NCI-H345 (cell line): ENCODE results near the gene PRLH.
A peak's percentile ranks its signal among the peaks of the same experiment; 100 is the strongest.

Experiments used
- DNase-seq: peaks from one replicate; lab custom pipeline; 2025; lab: John Stamatoyannopoulos, UW

PRLH gene, protein sequence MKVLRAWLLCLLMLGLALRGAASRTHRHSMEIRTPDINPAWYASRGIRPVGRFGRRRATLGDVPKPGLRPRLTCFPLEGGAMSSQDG

DNA sequence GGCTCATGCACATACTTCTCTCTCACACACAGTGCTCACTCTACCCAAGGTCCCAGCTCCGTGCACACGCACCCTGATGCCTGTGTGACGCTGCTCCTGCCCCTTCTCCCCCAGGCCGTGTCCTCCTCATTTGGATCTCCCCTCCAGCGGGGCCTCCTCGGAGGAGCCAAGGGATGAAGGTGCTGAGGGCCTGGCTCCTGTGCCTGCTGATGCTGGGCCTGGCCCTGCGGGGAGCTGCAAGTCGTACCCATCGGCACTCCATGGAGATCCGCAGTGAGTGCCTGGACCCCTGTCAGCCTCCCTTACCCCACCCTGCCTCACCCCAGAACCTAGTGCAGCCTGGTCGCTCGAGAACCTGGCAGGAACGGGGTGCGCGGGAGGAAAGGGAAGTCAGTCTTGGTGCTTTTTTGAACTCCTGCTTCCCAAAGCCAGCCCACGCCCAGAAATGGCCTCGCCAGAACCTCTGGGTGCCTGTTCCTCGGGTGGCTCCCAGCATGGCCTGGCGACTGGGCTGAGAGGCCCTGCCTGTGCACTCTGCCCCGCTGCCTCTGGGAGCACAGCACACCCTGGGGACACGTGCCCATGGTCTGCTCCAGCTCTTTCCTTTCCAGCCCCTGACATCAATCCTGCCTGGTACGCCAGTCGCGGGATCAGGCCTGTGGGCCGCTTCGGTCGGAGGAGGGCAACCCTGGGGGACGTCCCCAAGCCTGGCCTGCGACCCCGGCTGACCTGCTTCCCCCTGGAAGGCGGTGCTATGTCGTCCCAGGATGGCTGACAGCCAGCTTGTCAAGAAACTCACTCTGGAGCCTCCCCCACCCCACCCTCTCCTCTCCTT is at the start of gene PRLH:
Gene PRLH, plus strand, starts transcription at position 174 of the 835 bp plus-strand sequence. Its CDS starts 0 bp downstream, at position 174.
- DNase-seq: no peak

DNA sequence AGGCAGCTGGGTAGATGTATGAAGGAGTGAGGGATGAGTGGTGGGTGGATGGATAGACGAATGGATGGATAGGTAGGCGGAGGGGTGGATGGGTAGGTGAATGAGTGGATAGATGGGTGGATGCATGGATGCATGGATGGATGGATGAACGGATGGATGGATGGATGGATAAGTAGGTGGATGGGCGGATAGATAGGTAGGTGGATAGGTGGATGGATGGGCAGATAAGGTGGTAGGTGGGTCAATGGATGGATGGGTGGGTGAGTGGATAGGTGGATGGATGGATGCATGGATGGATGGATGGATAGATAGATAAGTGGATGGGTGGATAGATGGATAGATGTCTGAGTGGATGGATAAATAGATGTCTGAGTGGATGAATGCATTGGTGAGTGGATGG is 49.2 kb upstream of the PRLH start:
- no peak for DNase-seq

DNA sequence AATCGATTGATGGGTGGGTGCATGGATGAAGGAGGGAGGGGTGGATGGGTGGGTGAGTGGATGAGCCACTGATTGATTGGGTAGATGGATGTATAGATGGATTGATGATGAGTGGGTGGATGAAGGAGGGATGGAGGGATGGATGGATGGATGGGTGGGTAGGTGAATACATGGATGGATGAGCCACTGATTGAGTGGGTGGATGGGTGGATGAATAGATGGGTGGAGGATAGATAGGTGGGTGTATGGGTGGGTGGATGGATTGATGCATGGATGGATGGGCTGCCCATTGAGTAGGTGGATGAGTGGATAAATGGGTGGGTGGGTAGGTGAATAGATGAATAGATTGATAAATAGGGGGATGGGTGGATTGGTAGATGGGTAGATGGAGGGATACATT is 48.4 kb upstream of the PRLH start:
- no peak for DNase-seq

DNA sequence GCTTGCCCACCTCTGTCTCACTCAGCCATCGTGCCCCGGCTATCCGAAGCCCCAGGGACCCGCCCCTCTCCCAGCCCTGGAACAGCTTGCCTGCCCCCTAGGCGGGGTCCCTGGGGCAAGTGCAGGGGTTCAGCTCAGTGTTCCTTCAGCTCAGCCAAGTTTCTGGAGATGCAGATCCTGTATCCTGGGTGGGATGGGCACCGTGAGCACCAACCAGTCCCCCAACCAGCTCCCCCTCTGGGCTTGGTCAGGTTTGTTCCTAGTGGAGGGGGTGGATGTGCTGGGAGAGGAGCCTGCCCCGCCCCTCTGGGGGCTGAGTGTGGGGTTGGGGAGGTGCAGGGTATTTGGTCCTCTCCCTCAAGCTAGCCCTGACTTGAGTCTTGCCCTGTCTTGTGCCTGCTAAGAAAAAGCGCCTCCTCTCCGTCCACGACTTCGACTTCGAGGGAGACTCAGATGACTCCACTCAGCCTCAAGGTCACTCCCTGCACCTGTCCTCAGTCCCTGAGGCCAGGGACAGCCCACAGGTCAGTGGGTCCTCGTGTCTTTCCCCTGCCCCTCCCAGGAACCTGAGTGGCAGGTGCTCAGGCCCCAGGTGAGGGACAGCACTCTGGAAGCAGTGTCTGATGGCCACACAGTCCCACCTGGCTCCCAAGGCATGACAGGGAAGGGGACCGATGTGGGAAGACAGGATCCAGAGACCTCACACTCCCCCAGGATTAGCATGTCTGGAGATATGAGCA is 46.7 kb upstream of the PRLH start:
- no peak for DNase-seq

DNA sequence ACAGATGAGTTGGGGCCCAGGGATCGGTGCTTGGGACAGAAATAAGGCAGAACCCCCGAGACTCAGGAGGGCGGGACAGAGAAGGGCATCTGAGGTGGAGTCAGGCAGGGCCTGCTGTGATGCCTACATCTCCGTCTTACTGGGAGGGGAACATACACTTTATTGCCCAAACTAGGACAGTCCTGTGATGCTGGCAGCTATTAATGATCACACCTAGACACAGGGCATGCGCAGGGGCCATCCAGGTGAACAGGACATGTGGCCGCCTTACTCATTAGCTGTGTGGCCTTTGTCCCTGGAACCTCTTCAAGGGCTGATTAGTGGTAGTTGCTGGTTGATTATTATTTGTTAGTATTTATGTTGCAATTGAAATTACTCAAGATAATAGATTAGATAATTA is 46.1 kb upstream of the PRLH start:
- no peak for DNase-seq

DNA sequence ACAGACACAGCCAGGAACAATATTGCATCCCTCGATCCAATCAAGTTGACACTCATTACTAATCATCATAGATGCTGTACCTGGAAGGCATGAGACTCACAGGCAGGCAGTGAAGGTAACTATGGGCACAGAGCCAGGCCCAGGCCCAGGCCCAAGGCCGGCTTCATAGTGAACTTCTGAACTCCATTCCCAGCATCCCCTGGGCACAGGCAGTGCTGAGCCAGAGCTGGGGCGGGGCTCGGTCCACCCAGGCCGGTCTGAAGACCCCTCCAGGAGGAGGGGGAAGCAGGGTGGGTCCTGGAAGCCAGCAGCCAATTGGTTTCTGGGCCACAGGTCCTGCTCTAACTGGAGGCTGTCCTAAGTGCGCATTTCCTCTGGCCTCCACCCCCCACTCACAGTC is 41.7 kb upstream of the PRLH start:
- no peak for DNase-seq

DNA sequence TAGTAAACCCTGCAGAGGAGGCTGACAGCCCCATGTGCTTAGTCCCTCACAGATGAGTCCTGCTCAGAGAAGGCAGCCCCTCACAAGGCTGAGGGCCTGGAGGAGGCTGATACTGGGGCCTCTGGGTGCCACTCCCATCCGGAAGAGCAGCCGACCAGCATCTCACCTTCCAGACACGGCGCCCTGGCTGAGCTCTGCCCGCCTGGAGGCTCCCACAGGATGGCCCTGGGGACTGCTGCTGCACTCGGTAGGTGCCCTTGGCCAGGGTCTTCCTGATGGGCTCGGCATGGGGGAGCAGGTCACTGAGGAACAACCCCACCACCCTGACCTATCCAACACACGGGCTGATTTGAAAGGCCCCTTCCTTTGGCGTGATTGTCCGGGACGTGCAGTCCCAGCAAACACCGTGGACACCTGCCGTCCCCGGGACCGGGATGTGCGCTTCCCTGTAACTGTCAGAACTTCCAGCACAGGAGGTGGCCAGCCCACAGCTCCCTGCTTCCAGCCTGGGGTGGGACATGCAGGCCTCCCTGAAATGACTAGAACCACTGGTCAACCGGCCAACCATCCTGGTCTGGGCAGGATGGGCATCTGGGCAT is 40.7 kb upstream of the PRLH start:
- no peak for DNase-seq

DNA sequence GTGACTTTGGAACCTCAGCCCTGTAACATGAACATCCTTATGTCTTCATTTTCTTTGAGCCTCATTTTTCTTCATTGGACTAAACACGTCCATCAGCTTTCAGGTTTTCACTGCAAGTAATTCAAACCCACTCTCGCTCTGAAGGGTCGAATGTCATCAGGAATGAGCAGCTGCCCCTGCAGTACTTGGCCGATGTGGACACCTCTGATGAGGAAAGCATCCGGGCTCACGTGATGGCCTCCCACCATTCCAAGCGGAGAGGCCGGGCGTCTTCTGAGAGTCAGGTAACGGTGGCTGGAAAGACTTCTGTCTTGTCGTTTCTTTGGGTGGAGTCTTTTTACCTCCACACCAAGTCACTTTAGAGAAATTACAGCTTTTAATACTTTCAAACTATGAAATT is 39.1 kb upstream of the PRLH start:
- DNase-seq: no peak

DNA sequence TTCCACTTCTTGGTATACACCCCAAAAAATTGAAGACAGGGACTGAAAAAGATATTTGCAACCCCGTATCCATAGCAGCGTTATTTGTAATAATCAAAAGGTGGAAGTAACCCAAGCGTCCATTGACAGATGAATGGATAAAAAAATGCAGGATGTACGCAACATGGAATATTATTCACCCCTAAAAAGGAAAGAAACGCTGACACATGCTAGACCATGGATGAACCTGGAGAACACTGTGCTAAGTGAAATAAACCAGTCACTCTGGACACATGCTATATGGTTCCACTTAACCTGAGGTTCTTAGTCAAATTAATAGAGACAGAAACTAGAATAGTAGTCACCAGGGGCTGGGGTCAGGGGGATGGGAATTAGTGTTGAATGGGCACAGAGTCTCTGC is 38.6 kb upstream of the PRLH start:
- DNase-seq: no peak

DNA sequence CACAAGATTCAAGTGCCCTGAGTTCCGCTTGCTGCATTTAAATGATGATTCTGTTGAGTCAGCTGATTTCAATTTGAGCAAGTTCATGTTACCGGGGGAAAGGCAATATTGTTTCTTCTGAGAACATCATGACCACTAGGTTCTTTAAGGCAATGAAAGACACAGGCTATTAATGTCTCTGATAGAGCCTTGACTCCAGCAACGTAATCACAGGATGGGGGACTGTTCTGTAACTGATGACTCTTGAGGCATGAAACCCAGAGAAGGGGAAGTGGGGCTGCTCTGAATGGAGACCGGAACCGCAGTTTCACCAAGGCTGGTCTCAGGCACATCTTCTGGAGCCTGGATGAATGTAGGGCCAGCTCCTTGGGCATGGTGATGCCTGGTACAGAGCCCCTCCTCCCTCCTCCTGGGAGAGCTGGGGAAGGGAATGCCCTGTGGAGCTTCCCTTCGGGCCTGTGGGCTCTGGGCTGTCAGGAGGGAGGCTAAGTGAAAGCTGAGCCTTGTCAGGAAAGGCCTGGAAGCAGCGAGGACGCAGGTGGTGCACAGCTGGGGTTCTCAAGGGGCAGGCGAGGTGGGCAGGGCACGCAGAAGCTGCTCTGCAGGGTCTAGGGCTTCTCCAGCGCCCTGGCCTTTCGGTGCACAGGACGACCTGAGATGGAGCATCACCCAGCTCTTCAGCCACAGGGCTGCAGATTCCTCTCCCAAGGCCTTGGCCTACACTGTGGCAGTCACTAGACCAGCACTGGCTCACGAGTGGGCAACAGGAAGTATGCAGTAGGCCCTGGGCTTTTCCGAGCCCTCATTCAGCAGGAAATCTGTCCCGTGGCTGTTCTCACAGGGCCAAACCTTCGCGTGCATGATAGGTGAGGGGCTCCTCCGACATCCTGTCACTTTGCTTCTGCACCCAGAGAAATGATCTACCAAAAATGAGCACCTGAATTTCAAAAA is 36.6 kb upstream of the PRLH start:
- DNase-seq: no peak

DNA sequence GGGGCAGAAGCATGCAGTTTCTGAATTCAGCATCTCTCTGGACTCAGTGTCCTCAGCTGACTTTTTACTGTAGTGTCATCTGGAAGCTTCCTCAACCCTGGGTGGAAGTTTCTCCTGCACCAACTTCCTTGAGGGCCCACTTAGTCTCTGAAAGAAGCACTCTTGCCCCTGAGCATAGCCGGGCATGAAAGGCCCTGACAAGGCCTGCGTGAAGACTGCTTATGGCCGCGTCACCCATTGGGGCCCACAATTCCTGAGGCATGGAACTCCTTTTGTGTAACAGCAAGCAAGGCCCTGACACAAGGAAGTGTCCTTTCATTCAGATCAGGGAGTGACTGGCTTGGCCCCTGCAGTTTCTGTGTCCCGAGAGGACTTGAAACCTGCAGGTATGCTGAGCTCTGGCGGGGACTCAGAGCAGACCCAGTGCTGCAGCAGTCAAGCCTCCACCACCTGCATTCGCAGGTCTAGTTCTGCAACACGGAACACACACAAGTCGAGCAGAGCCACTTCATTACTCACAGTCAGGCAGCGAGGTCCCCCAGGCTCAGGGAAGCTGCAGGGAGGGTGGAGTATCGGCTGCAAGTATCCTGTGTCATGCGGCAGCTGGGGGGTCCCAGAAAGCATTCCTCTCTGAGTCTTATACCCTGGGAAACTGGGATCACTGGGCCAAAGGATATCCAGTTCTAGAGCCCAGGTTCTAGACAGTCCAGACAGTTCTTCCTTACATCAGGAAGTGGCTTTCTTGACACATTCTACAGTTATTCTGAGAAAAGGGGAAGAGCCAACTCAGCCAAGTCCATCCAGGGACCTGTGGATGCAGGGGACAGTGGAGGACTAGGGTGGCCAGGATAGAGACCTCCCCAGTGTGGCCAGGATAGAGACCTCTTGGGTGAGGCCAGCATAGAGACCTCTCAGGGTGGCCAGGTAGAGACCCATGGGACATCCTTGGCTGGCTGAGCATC is 35.6 kb upstream of the PRLH start:
- DNase-seq: no peak

DNA sequence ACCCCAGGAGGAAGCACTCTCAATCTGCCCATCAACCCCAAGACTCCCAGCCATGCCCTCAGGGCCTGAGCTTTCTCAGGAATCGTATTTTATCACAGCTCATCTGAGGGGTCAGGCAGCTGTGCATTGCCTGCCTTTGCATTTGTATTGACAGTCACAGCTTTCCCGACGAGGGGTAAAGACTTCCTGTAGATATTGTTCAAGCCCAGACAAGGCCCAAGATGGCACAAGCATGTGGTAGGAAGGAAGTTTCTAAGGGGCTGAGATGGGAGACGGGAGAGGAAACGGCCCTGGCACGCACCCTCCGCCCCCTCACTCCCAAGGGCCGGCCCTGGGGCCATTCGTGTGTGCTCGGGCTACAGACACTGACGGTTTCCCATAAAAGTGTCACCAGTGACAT is 34.2 kb upstream of the PRLH start:
- DNase-seq: no peak

DNA sequence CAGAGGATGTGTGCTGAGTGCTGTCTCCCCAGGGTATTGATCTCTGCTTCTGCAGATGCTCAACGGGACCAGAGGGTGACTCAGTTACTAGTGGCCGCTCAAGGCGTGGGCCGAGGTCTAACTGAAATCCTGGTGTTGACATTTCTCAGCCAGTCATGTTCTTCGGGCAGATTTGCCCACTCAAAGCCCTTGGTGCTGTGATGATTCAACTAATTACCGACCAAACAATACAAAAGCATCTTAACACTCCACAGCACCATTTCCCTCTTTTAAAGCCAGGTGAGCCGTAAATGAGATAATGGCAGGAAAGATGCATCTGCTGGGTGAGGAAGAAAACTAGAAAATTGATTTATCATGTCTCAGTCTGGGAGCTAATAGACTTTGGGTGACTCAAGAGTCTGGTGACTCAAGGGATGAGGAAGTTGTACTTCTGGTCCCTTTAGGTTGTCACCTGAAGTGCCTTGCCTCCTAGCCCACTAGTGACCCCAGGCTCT is 32.7 kb upstream of the PRLH start:
- DNase-seq: peak; percentile 72

DNA sequence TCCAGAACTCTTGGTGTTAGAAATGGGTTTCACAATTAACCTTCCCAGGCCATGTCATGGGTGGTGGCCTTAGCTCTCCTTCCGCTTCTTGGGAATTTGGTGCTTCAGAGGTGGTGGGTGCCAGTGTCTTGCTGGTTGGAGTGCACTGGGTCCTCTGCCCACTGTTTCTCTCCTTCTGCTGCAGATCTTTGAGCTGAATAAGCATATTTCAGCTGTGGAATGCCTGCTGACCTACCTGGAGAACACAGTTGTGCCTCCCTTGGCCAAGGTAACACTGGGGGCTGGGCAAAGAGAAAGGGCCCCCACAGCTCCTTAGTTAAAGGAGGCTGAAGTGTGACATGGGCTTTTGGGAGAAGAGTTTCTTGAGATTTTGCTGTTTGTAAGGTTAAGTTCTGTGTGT is 32.0 kb upstream of the PRLH start:
- no peak for DNase-seq

DNA sequence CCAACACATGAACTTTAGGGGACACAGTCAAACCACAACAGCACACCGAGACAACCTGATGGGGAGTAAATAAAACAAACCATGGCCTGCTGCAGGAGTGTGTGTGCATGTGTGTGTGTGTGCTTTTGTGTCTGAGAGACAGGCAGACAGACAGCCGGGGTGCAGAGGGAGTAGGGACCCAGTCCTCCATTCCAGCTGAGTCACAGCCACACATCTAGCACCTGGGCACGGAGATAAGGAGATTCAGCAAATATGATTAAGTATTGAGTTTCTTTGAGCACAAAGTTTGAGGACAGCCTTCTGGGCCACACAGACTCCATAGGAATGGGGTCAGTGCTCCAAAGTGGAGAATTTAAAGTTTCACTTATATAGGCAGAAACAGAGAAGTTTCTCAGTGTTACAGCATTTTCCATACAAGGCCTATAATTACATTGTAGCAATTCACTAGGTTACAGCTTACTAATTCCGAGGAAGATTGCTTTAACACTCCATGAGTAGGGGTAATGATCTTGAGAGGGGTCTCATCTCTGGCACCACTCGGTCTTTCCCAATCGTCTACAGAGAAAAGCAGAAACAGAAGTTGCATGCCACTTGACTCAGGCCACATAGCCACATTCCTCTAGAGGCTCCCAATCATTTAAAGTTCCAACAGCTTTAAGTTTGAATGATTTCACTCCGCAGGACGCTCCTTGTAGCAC is 30.8 kb upstream of the PRLH start:
- no peak for DNase-seq

DNA sequence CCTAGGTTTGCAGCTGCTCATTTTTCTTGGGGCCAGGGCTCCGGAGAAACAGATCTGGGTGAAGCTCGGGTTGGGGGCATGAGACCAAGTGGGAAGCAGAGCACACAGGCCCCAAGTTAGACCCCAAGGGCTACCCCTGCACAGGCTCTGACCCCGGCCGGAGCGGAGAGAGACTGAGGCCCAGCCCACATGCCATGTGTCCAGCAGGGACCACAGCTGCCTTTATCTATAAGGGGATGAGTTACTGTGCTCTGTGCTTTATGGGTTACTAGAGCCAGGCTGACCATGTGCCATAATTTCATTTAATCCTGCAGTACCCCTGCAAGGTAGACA is 30.3 kb upstream of the PRLH start:
- no peak for DNase-seq

DNA sequence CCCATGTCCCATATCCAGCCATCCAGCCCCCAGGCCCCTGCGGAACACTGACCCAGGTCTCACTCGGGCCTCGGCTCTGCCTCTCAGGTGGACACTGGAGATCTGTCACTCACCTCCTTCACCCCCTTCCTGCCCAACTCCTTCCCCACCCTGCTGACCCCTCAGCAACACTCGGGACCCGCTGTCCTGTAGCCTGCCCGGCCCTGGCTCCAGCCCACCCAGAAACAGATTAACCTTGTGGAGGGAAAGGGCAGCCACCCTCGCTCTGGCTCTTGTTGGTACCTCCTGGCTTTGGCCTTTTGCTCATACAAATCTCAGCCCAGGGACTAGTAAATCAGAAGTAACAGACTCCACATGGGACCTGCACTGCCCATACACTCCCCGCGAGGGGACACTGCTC is 29.8 kb upstream of the PRLH start:
- no peak for DNase-seq

DNA sequence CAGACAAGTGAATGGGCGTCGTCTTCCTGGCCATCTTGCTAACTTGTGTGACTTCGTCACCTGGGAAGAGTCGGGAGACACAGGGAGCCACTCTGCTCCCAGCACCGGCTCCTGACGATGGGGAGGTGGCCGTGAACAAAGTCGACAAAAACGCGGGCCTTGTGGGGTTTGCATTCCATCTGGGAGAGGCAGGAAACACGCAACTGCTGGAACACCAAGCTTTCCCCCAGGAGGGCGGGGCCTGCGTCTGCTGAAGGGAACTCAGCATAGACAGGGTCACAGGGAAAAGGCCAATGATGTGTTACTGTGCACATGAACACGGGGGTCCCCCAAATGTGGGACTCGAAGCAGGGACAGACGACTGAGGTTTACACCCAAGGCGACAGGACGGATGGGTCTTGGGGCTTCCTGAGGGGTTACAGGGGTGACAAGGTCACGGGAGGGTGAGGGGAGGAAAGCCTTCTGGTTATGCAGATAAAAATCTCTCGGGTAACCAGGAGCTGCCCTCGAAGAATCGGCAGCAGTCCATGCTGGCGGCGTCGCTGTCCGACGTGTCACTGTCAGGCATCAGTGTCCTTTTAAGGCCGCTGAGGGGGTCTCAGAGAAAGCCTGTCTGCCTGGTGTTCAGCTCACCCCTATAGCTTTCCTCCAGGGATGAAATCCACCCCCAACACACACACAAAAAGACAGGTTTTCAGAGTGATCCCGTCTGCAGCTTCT is 28.2 kb upstream of the PRLH start:
- DNase-seq: no peak

DNA sequence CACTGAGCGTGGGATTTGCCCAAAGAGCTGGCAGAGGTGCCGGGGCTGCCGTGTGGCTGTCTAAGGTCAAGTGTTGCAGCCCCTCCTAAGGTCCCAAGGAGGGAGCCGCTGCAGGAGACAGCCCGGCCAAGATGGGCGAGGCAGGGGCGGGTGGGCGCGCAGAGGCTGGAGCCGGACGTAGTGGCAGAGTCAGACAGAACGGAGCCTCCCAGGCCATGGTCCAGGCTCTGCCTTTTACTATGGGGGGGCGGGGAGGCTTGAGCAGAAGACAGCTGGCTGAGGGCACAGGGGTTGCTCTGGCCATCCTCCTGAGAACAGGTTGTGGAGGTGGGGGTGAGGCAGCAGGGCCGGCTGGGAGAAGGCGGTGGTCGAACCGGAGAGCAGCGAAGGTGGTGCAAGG is 27.5 kb upstream of the PRLH start:
- no peak for DNase-seq
